ENCODE data around the gene SATL1.
A peak's percentile ranks its signal among the peaks of the same experiment; 100 is the strongest.
"Not testable (repeated sequence)": the region's sequence is repeated elsewhere in the genome, so short reads cannot be mapped to it uniquely, and the experiment has no call there.

The SATL1 gene

GRCh38 chrX:85243761-85244449, at the start of gene SATL1, which contains the start of gene ZNF711:
Gene SATL1, minus strand, starts transcription at chrX:85243779. Its CDS starts 134,811 bp downstream, at chrX:85108968.
Gene ZNF711, plus strand, starts transcription at chrX:85243991. Its CDS starts 3,582 bp downstream, at chrX:85247573.
- peak; percentile 45 to 54 for DNase-seq (ENCODE audit: low read depth in 2 of 2)

DNA sequence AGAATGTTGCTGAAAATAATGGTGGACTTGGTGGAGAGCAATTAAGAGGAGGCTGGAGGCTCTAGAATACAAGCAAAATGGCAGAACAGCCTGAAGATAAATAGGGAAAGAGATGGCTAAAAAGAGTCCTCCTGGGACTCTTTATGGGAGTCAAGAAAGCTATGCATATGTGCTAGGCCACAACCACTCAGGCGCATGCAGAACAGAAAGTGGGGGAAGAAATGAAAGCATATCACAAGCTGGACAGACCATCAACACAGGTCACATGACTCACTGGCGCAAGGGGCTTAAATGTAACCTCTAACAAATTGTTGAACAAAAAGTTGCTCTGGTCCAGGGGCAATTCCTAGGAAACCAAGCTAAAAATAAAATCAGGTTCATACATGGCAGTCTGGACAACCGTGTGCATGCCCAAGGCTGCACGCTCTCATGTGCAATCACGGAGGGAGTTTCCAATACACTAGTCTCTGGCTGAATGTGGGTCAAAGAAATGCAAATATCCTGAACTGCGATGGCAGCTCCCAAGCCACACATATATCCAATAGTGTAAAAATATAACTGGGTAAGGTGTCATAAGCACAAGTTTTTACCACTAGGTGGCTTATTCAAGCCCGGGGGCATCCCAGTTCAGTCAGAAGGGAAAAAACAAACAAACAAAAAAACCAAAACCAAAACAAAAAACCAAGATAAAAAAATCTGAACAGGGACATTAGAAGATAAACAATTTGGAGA, 45.6 kb upstream of the SATL1 start:
- DNase-seq (ENCODE audit: low read depth in 2 of 2) = no peak

DNA sequence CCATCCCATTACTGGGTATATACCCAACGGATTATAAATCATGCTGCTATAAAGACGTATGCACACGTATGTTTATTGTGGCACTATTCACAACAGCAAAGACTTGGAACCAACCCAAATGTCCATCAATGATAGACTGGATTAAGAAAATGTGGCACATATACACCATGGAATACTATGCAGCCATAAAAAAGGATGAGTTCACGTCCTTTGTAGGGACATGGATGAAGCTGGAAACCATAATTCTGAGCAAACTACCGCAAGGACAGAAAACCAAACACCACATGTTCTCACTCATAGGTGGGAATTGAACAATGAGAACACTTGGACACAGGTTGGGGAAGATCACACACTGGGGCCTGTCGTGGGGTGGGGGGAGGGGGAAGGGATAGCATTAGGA, 41.7 kb upstream of the SATL1 start:
- not testable (repeated sequence) for DNase-seq (ENCODE audit: low read depth in 2 of 2)

DNA sequence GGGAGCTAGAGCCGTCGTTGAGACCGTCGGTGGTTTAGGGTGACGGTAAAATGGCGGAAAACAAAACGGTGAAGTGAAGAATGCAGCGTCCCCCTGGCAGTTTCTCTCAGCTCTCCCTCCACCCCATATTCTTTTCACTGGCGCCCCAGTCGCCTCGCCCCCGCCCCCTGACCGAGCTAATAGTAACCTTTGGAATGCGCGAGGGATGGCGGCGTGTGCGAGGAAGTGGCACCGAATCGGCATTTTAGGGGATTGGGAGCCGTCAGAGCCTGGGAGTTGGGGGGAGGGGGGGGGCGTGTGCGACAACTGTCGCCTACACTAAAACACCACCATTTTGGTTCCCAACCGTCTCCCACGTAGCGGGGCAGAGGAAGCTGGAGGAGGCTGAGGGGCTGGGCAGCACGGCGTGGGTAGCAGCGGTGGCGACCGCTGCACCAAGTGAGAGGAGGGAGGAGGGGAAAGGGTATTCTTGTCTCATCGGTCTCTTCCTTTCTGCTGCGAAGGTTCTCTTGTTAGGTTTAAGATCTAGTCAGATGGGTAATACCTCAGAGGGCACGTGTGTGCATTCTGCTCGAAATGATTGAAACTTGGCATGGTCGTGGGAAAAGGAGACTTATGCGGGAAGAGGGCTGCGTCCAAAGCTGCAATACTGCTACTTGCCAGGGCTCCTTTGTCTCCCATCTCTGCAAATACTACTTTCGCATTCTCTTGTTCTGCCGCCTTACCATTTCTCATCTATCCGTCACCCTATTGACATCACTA, 1.1 kb upstream of the SATL1 start:
- no peak for DNase-seq (ENCODE audit: low read depth in 2 of 2)

DNA sequence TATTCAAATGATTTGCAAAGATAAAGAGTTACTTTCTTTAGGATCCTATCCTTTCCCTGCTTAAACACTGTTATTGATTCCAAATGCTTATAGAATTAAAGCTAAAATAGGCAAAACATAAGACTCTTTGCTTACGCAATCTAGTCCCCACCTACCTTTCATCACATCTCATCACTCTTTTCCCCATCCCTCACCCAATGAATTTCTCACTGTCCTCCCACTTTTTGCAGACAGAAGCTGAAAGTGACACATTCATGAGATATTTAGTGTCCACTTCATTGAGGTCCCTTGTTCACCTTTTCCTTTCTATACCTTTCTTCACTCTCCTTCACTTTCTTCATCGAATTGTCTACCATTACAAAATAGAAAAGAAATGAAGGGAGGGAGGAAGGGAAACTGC, 424 bp downstream of the SATL1 start:
- no peak for DNase-seq (ENCODE audit: low read depth in 2 of 2)

GRCh38 chrX:85223359-85223758, 20.2 kb downstream of the SATL1 start:
- no peak for DNase-seq (ENCODE audit: low read depth in 2 of 2)

- no peak for DNase-seq (ENCODE audit: low read depth in 2 of 2)
Observed at GRCh38 chrX:85221361-85221760, 22.2 kb downstream of the SATL1 start.

DNA sequence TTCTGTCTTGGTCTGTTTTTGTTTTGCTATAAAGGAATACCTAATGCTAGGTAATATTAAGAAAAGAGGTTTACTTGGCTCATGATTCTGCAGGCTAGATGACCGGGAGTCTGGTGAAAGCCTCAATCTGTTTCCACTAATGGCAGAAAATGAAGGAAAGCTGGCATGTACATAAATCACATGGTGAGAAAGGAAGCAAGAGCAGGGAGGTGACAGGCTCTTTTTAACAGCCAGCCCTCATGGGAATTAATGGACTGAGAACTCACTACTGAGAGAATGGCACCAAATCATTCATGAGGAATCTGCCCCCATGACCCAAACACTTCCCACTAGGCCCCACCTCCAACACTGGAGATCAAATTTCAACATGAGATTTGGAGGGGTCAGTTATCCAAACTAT, 27.6 kb downstream of the SATL1 start:
- DNase-seq (ENCODE audit: low read depth in 2 of 2) = no peak

GRCh38 chrX:85213792-85214530, 29.6 kb downstream of the SATL1 start:
- DNase-seq (ENCODE audit: low read depth in 2 of 2) = no peak

DNA sequence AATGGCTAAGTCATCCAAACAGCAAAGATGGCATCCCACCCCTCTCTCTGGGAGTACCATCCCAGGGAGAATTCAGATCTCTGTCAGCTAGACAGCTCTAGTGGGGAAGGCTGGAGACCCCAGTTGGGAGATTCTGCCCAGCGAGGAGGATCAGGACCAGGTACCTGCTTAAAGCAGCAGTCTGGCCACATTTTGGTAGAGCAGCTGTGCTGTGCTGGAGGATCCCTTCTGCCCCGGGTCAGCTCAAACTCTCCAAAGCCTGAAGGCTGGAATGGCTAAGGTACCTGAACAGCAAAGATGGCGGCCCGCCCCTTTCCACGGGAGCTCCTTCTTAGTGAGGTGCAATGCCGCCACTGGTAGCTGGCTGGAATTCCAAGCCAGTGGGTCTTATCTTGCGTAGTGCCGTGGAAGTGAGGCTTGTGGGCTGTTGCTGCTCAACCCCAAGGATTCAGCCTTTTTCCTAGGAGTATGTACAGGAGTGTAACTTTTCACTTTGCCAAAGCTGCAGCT, 40.1 kb downstream of the SATL1 start:
- no peak for DNase-seq (ENCODE audit: low read depth in 2 of 2)

DNA sequence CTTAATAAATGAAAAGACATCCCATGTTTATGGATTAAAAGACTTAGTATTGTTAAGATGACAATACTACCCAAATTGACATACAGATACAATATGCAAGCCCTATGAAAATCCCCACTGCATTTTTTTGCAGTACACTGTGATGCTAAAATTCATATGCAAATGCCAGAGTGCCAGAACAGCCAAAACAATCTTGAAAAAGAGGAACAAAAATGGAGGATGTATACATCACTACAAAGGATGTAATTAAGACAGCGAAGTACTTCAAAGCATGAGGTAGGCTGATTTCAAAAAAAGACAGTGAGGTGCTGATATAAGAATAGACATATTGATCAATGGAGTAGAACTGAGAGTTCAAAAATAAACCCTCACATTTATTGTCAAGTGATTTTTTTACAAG, 47.3 kb downstream of the SATL1 start:
- no peak for DNase-seq (ENCODE audit: low read depth in 2 of 2)

GRCh38 chrX:85159644-85160043, 83.9 kb downstream of the SATL1 start:
- DNase-seq (ENCODE audit: low read depth in 2 of 2) = no peak

GRCh38 chrX:85140964-85141363, 102.6 kb downstream of the SATL1 start:
- no peak for DNase-seq (ENCODE audit: low read depth in 2 of 2)

- no peak for DNase-seq (ENCODE audit: low read depth in 2 of 2)
Observed at GRCh38 chrX:85139422-85139821, 104.2 kb downstream of the SATL1 start.

- DNase-seq (ENCODE audit: low read depth in 2 of 2) = no peak
Observed at GRCh38 chrX:85136409-85136808, 107.2 kb downstream of the SATL1 start.

DNA sequence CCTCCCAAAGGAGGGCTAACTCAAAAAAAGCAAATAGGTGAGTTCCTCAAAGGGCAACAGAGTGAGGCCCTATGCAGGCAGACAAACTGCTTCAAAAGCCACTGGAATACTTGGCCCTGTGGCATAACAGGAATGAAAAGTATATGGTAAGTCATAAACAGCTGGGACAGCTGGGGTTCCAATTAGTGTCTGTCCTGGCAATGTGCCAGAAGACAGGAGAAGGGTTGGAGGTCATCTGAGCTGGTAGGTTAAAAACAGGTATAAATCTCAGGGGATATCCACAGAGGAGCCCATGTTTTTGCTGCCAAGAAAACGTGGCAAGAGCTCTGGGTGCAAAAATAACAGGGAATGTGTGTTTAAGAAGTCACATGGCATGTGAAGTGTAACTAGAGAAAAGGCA, 128.3 kb downstream of the SATL1 start:
- no peak for DNase-seq (ENCODE audit: low read depth in 2 of 2)

DNA sequence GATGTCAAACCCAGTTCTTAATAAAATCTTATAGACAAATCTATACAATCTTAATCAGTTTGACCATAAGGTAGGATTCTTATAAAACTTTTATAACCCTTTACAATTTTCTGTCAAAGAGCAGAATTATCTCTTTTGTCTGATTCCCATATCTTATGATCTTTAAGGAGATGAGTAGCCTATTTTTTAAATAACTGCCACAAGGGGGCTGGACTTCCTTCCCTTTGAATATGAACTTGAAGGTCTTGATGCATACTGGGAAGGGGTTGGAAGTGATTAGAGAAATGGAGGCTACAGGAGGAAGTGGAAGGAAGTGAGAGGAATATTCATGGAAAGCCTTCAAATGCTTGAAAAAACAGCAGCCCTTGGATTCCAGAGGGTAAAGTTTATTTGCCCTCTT, 128.8 kb downstream of the SATL1 start:
- DNase-seq (ENCODE audit: low read depth in 2 of 2) = no peak

- no peak for DNase-seq (ENCODE audit: low read depth in 2 of 2)
Observed at GRCh38 chrX:85114171-85114570, 129.4 kb downstream of the SATL1 start.

- DNase-seq (ENCODE audit: low read depth in 2 of 2) = no peak
Observed at GRCh38 chrX:85113746-85114145, 129.8 kb downstream of the SATL1 start.

- DNase-seq (ENCODE audit: low read depth in 2 of 2) = no peak
Observed at GRCh38 chrX:85112293-85112692, 131.3 kb downstream of the SATL1 start.

GRCh38 chrX:85111347-85111746, 132.2 kb downstream of the SATL1 start:
- no peak for DNase-seq (ENCODE audit: low read depth in 2 of 2)

- DNase-seq (ENCODE audit: low read depth in 2 of 2) = no peak
Observed at GRCh38 chrX:85109235-85109634, 134.3 kb downstream of the SATL1 start.

All from fibroblast of skin of left quadriceps (primary cell).